ENCODE measurements around the gene CENPX.

CENPX gene

GRCh38 chr17:81999976-82000802, 22.5 kb downstream of the CENPX start:
- no peak for TF ChIP-seq CTCF (IDR thresholded peaks at IDR 0.05; ENCODE audit: low read depth, low read length, missing control alignments)
- H3K4me3 ChIP-seq (ENCODE audit: low read depth, low read length), result no peak overlapping the region
- no peak for DNase-seq (ENCODE audit: low read depth)

- DNase-seq (ENCODE audit: low read depth), result no peak
- H3K4me3 ChIP-seq (ENCODE audit: low read depth, low read length), result no peak overlapping the region
- TF ChIP-seq CTCF (IDR thresholded peaks at IDR 0.05; ENCODE audit: low read depth, low read length, missing control alignments), result no peak
Observed at GRCh38 chr17:81999587-81999975, 23.1 kb downstream of the CENPX start.

- TF ChIP-seq CTCF (IDR thresholded peaks at IDR 0.05; ENCODE audit: low read depth, low read length, missing control alignments), result no peak
- H3K4me3 ChIP-seq (ENCODE audit: low read depth, low read length), result no peak overlapping the region
- no peak for DNase-seq (ENCODE audit: low read depth)
Observed at GRCh38 chr17:81998691-81999438, 23.8 kb downstream of the CENPX start.

- no peak for TF ChIP-seq CTCF (IDR thresholded peaks at IDR 0.05; ENCODE audit: low read depth, low read length, missing control alignments)
- DNase-seq (ENCODE audit: low read depth), result no peak
- no peak overlapping the region for H3K4me3 ChIP-seq (ENCODE audit: low read depth, low read length)
Observed at GRCh38 chr17:81998212-81998611, 24.5 kb downstream of the CENPX start.

GRCh38 chr17:81996757-81997441, 25.8 kb downstream of the CENPX start:
- TF ChIP-seq CTCF (IDR thresholded peaks at IDR 0.05; ENCODE audit: low read depth, low read length, missing control alignments), result no peak
- H3K4me3 ChIP-seq (ENCODE audit: low read depth, low read length), result no peak overlapping the region
- DNase-seq (ENCODE audit: low read depth), result no peak

- no peak for DNase-seq (ENCODE audit: low read depth)
- TF ChIP-seq CTCF (IDR thresholded peaks at IDR 0.05; ENCODE audit: low read depth, low read length, missing control alignments), result no peak
- H3K4me3 ChIP-seq (ENCODE audit: low read depth, low read length), result no peak overlapping the region
Observed at GRCh38 chr17:81996232-81996756, 26.4 kb downstream of the CENPX start.

Measured in GM12864 (cell line).